ENCODE results near the gene FNDC3B.

The FNDC3B gene

GRCh38 chr3:172080503-172080902 is 41.1 kb downstream of the FNDC3B start:
- DNase-seq (ENCODE audit: insufficient read length, low spot score) (no peak), FAIRE-seq (no peak)

GRCh38 chr3:172082269-172082668 is 42.9 kb downstream of the FNDC3B start:
- DNase-seq (ENCODE audit: insufficient read length, low spot score) (no peak), FAIRE-seq (no peak)
- TF ChIP-seq CTCF (IDR thresholded peaks at IDR 0.05; ENCODE audit: insufficient read depth, missing control alignments), result no peak

More at GRCh38 chr3:172080503-172080902, 41.1 kb downstream of the FNDC3B start:
- TF ChIP-seq CTCF (IDR thresholded peaks at IDR 0.05; ENCODE audit: insufficient read depth, missing control alignments), result no peak

DNA sequence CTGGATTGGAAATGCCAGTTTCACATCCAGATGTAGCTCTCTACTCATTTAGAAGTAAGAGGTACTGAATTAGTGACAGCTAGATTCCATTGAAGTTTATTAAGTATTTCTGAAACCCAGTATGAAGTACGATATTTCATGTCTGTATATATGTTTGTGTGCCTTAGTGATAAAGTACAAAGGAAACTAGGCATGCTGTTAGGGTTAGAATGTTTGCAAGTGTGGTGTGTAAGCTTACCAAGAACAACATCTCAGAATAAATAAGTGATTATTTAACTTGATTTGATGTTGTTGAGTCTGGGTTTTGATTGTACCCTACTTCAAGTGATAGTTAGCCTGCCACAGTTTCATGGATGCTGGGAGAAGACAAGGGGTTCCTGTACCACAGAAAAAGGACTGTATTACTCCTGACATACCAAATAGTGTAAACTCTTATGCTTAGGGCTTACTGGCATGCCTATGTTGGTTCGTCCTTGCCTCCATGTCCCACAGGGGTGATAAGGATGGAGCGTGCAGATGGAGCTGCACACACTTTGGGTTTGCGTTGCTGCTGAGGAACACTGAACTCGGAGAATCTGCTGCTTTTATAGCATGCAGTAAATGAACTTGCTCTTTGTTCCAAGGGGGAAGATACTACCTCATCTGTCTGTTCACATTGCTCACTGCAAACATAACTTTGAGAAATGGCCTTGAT is 43.6 kb downstream of the FNDC3B start:
- no peak for FAIRE-seq
- no peak for DNase-seq (ENCODE audit: insufficient read length, low spot score)
- TF ChIP-seq CTCF (IDR thresholded peaks at IDR 0.05; ENCODE audit: insufficient read depth, missing control alignments), result no peak

- TF ChIP-seq CTCF (IDR thresholded peaks at IDR 0.05; ENCODE audit: insufficient read depth, missing control alignments), result no peak
- FAIRE-seq (no peak), DNase-seq (ENCODE audit: insufficient read length, low spot score) (no peak)
These were observed 44.6 kb downstream of the FNDC3B start for GRCh38 chr3:172083995-172084409.

GRCh38 chr3:172084871-172085556 is 45.6 kb downstream of the FNDC3B start:
- DNase-seq (ENCODE audit: insufficient read length, low spot score) (no peak), FAIRE-seq (no peak)
- no peak for TF ChIP-seq CTCF (IDR thresholded peaks at IDR 0.05; ENCODE audit: insufficient read depth, missing control alignments)

DNA sequence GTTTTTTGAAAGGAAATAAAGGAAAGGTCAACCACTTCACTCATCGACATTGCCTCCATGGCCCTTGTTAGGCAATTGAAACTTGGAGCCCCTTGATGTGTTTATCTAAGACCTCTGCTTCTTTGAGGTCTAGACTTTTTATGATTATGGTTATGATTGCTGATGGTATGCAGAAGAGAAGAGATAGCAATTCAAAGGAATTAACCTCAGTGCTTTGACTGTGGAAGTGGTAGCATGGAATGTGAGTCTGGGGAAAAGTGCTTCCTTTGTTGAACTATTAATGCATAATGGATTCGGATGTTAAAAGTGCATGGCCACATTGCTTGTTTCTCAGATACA is 46.1 kb downstream of the FNDC3B start:
- TF ChIP-seq CTCF (IDR thresholded peaks at IDR 0.05; ENCODE audit: insufficient read depth, missing control alignments), result no peak
- no peak for FAIRE-seq
- no peak for DNase-seq (ENCODE audit: insufficient read length, low spot score)

GRCh38 chr3:172086071-172086470 is 46.7 kb downstream of the FNDC3B start:
- no peak for TF ChIP-seq CTCF (IDR thresholded peaks at IDR 0.05; ENCODE audit: insufficient read depth, missing control alignments)
- no peak for FAIRE-seq
- no peak for DNase-seq (ENCODE audit: insufficient read length, low spot score)
